M059J (cell line): ENCODE results near the gene ZHX3. TPM values are rescaled to one million over a fixed set of nuclear protein-coding genes. Genes with fewer than 3 reads are reported as not detected.

Experiments
- DNase-seq: peaks from one replicate; pipeline ENCODE4 v3.0.0-alpha.2; 2012; ENCODE audit warnings: low read depth
- total RNA-seq: library from RNA; depleted of rRNA; stranded (reverse); fragments of >200 nt; shearing (Covaris generic); gene quantifications from 2 replicates; pipeline ENCODE4 v1.2.3, GENCODE V29; 2014

The ZHX3 gene
- total RNA-seq, 1 experiment from 2014 or later: 42.6 TPM

GRCh38 chr20:41158082-41158625 is 159.4 kb downstream of the ZHX3 start:
- no peak for DNase-seq

- no peak for DNase-seq
Observed at GRCh38 chr20:41155261-41155660, 162.3 kb downstream of the ZHX3 start.

- DNase-seq: no peak
Observed at GRCh38 chr20:41154436-41155176, 162.9 kb downstream of the ZHX3 start.

- DNase-seq: no peak
Observed at GRCh38 chr20:41152108-41152757, 165.3 kb downstream of the ZHX3 start.

GRCh38 chr20:41151134-41151869 is 166.2 kb downstream of the ZHX3 start:
- no peak for DNase-seq

GRCh38 chr20:41150664-41151063 is 166.9 kb downstream of the ZHX3 start:
- DNase-seq: peak; percentile 27

GRCh38 chr20:41148942-41149341 is 168.6 kb downstream of the ZHX3 start:
- DNase-seq: no peak

- peak; percentile 45 for DNase-seq
Observed at GRCh38 chr20:41147767-41148191, 169.8 kb downstream of the ZHX3 start.

- no peak for DNase-seq
Observed at GRCh38 chr20:41145821-41146620, 171.5 kb downstream of the ZHX3 start.

GRCh38 chr20:41145317-41145716 is 172.2 kb downstream of the ZHX3 start:
- DNase-seq: no peak

- DNase-seq: no peak
Observed at GRCh38 chr20:41143354-41143753, 174.2 kb downstream of the ZHX3 start.

GRCh38 chr20:41142919-41143318 is 174.6 kb downstream of the ZHX3 start:
- DNase-seq: no peak

- DNase-seq: no peak
Observed at GRCh38 chr20:41142245-41142644, 175.3 kb downstream of the ZHX3 start.

GRCh38 chr20:41141153-41141815 is 176.2 kb downstream of the ZHX3 start:
- peak; percentile 42 for DNase-seq

- DNase-seq: no peak
Observed at GRCh38 chr20:41140226-41141133, 177.1 kb downstream of the ZHX3 start.

- no peak for DNase-seq
Observed at GRCh38 chr20:41139227-41140093, 178.1 kb downstream of the ZHX3 start.

- DNase-seq: peak; percentile 30
Observed at GRCh38 chr20:41138475-41139226, 178.9 kb downstream of the ZHX3 start.
